Measurements from ENCODE around the gene RFC2.
"Not testable (repeated sequence)": the region's sequence is repeated elsewhere in the genome, so short reads cannot be mapped to it uniquely, and the experiment has no call there.

Gene RFC2

GRCh38 chr7:74199551-74200355 is 54.4 kb downstream of the RFC2 start:
- DNase-seq = no peak
- H3K4me3 ChIP-seq (ENCODE audit: low read depth, low read length) = no peak overlapping the region

GRCh38 chr7:74197449-74198124 is 56.6 kb downstream of the RFC2 start:
- H3K4me3 ChIP-seq (ENCODE audit: low read depth, low read length) = no peak overlapping the region
- TF ChIP-seq CTCF (IDR thresholded peaks at IDR 0.05; ENCODE audit: low read depth, low read length) = no peak
- peaks cover 38% of the 10 kb centered on the region for H3K36me3 ChIP-seq
- H3K9me3 ChIP-seq = no peaks in the 10 kb centered on the region
- no peaks in the 10 kb centered on the region for H3K4me1 ChIP-seq
- no peaks in the 10 kb centered on the region for H3K27me3 ChIP-seq
- no peak for DNase-seq

More at GRCh38 chr7:74199551-74200355, 54.4 kb downstream of the RFC2 start:
- Histone ChIP-seq H3K9me3 (no peaks in the 10 kb centered on the region), H3K4me1 (no peaks in the 10 kb centered on the region), H3K36me3 (peaks cover 17% of the 10 kb centered on the region), H3K27me3 (peaks cover 4% of the 10 kb centered on the region)
- TF ChIP-seq CTCF (IDR thresholded peaks at IDR 0.05; ENCODE audit: low read depth, low read length) = no peak

- H3K27me3 ChIP-seq = not testable (repeated sequence)
- peaks cover 49% of the 10 kb centered on the region for H3K36me3 ChIP-seq
Observed at GRCh38 chr7:74195968-74196654, 58.1 kb downstream of the RFC2 start.

GRCh38 chr7:74195139-74195860 is 58.9 kb downstream of the RFC2 start:
- H3K36me3 ChIP-seq = peaks cover 57% of the 10 kb centered on the region
- not testable (repeated sequence) for H3K27me3 ChIP-seq; H3K9me3 ChIP-seq; H3K4me1 ChIP-seq; DNase-seq; H3K4me3 ChIP-seq (ENCODE audit: low read depth, low read length)

More at GRCh38 chr7:74195968-74196654, 58.1 kb downstream of the RFC2 start:
- not testable (repeated sequence) for H3K4me3 ChIP-seq (ENCODE audit: low read depth, low read length); DNase-seq; H3K4me1 ChIP-seq; H3K9me3 ChIP-seq

- no peak for TF ChIP-seq CTCF (IDR thresholded peaks at IDR 0.05; ENCODE audit: low read depth, low read length)
- Histone ChIP-seq H3K36me3 (peaks cover 63% of the 10 kb centered on the region), H3K4me1 (no peaks in the 10 kb centered on the region), H3K4me3 (ENCODE audit: low read depth, low read length) (no peak overlapping the region), H3K27me3 (no peaks in the 10 kb centered on the region), H3K9me3 (no peaks in the 10 kb centered on the region)
- DNase-seq = no peak
Observed at GRCh38 chr7:74194686-74195085, 59.5 kb downstream of the RFC2 start.

GRCh38 chr7:74193913-74194312 is 60.3 kb downstream of the RFC2 start:
- Histone ChIP-seq H3K27me3 (no peaks in the 10 kb centered on the region), H3K36me3 (peaks cover 71% of the 10 kb centered on the region), H3K9me3 (no peaks in the 10 kb centered on the region), H3K4me3 (ENCODE audit: low read depth, low read length) (no peak overlapping the region), H3K4me1 (no peaks in the 10 kb centered on the region)
- DNase-seq = no peak
- peak; percentile 13; the same call in 1 of the 2 replicates for TF ChIP-seq CTCF (IDR thresholded peaks at IDR 0.05; ENCODE audit: low read depth, low read length)
